CD8-positive, alpha-beta memory T cell (primary cell): ENCODE measurements around the gene RNASEH2A. TPM values are rescaled to one million over a fixed set of nuclear protein-coding genes. Genes with fewer than 3 reads are reported as not detected.
A peak's percentile ranks its signal among the peaks of the same experiment; 100 is the strongest.

Experiments used
- CTCF ChIA-PET: fragments of 350-600 bp; sonication (Branson Sonifier 250); formaldehyde crosslinking; loops from one replicate; lab custom pipeline; 2021; ENCODE audit warnings: antibody characterized with exemption; lab: Charles Lee
- POLR2A ChIA-PET: fragments of 350-600 bp; sonication (Branson Sonifier 250); formaldehyde crosslinking; loops from one replicate; lab custom pipeline; 2021; ENCODE audit warnings: antibody characterized with exemption; lab: Charles Lee
- DNase-seq, 5 donors: peaks; one replicate each; pipeline versions ENCODE4 v3.0.0 to v3.0.0-alpha.2; 2020 to 2022; ENCODE audit warnings: mixed read lengths in 1 of 5
- H3K27ac ChIP-seq: one replicate; pipeline ENCODE4 v1.7.0; 2013; ENCODE audit warnings: low read depth, mild to moderate bottlenecking, low read length, moderate library complexity
- H3K27me3 ChIP-seq: 2 replicates; pipeline ENCODE4 v1.7.0; 2013; ENCODE audit warnings: low read length, mild to moderate bottlenecking; ENCODE audit not compliant: insufficient read depth, poor library complexity, severe bottlenecking
- H3K36me3 ChIP-seq: 2 replicates; pipeline ENCODE4 v1.7.0; 2013; ENCODE audit warnings: mild to moderate bottlenecking, low read length, moderate library complexity; ENCODE audit not compliant: insufficient read depth
- H3K4me1 ChIP-seq: 2 replicates; pipeline ENCODE4 v1.7.0; 2013; ENCODE audit warnings: mild to moderate bottlenecking, low read length, moderate library complexity; ENCODE audit not compliant: insufficient read depth
- H3K4me3 ChIP-seq: 2 replicates; pipeline ENCODE4 v1.7.0; 2013; ENCODE audit warnings: mild to moderate bottlenecking, low read length
- H3K9me3 ChIP-seq: 2 replicates; pipeline ENCODE4 v1.7.0; 2013; ENCODE audit warnings: mild to moderate bottlenecking, low read length
- H3K27ac Mint-ChIP-seq, 8 donors: one replicate each; pipeline ENCODE4 v1.8.0; 2020 to 2021; ENCODE audit warnings: mixed read lengths in 8 of 8, mild to moderate bottlenecking in 6 of 8, inconsistent platforms in 3 of 8, moderate library complexity in 3 of 8
- H3K27me3 Mint-ChIP-seq, 2 donors: one replicate each; pipeline ENCODE4 v1.8.0; 2020 to 2021; ENCODE audit warnings: mixed read lengths in 2 of 2, mild to moderate bottlenecking in 1 of 2, moderate library complexity in 1 of 2
- H3K36me3 Mint-ChIP-seq, 3 donors: one replicate each; pipeline ENCODE4 v1.8.0; 2020 to 2021; ENCODE audit warnings: mixed read lengths in 3 of 3, inconsistent platforms in 1 of 3, mild to moderate bottlenecking in 1 of 3
- H3K4me1 Mint-ChIP-seq, 3 donors: one replicate each; pipeline ENCODE4 v1.8.0; 2020 to 2021; ENCODE audit warnings: mixed read lengths in 3 of 3, inconsistent platforms in 1 of 3, mild to moderate bottlenecking in 1 of 3
- H3K4me3 Mint-ChIP-seq, 7 donors: one replicate each; pipeline ENCODE4 v1.8.0; 2020 to 2021; ENCODE audit warnings: mixed read lengths in 7 of 7, mild to moderate bottlenecking in 6 of 7, moderate library complexity in 4 of 7, inconsistent platforms in 2 of 7
- H3K9me3 Mint-ChIP-seq, 5 donors: one replicate each; pipeline ENCODE4 v1.8.0; 2020 to 2022; ENCODE audit warnings: mixed read lengths in 5 of 5, mild to moderate bottlenecking in 3 of 5, moderate library complexity in 2 of 5, inconsistent platforms in 1 of 5
- polyA plus RNA-seq: library from polyadenylated mRNA; unstranded; fragments of 300-500 nt; fragmentation: Illumina TruSeq; gene quantifications from one replicate; pipeline ENCODE4 v1.2.3, GENCODE V29; 2021
- total RNA-seq, 2 experiments: library from RNA; stranded (reverse); gene quantifications; one replicate each; pipeline ENCODE4 v1.2.3, GENCODE V29; 2021

The RNASEH2A gene
- total and polyA plus RNA-seq, 3 experiments from 2014 or later: 24.1 to 62.4 (median 51.5) TPM

- peak overlapping the region; percentile 92 for H3K4me3 ChIP-seq
- no peaks in the 10 kb centered on the region for H3K36me3 ChIP-seq
- peak overlapping the region; percentile 78 to 98 (median 94) for H3K27ac Mint-ChIP-seq
- peak overlapping the region; percentile 61 for H3K27ac ChIP-seq
- H3K4me1 Mint-ChIP-seq: peaks cover 27 to 51% (median 30%) of the 10 kb centered on the region in 3 donors
- H3K4me3 Mint-ChIP-seq: peak overlapping the region; percentile 81 to 94 (median 85)
- ChIA-PET POLR2A (interaction anchor here (0.9 to 3.6 kb wide), 4 partner anchors 11 to 21 kb away, joined by 3 to 167 read pairs (median 8); partner anchors contain the start of gene JUNB), CTCF (interaction anchor here (1.0 to 16.3 kb wide), 11 partner anchors 9 to 108 kb away, joined by 3 to 483 read pairs (median 5); partner anchors contain the start of genes JUNB, PRDX2, RNASEH2A and THSD8)
- peaks cover 39% of the 10 kb centered on the region for H3K4me1 ChIP-seq
- peaks cover 0 to 2% of the 10 kb centered on the region in 2 donors for H3K27me3 Mint-ChIP-seq
- H3K36me3 Mint-ChIP-seq: peaks cover 0 to 1% (median 0%) of the 10 kb centered on the region in 3 donors
- no peaks in the 10 kb centered on the region for H3K9me3 Mint-ChIP-seq
- H3K9me3 ChIP-seq: no peaks in the 10 kb centered on the region
- peak; percentile 74 to 86 (median 78) for DNase-seq
- no peaks in the 10 kb centered on the region for H3K27me3 ChIP-seq
Observed at GRCh38 chr19:12777217-12778016, 29.0 kb upstream of the RNASEH2A start.

- Mint-ChIP-seq H3K4me1 (peaks cover 27 to 51% (median 30%) of the 10 kb centered on the region in 3 donors), H3K4me3 (peak overlapping the region; percentile 81 to 94 (median 85)), H3K27me3 (peaks cover 0 to 2% of the 10 kb centered on the region in 2 donors), H3K27ac (peak overlapping the region; percentile 78 to 98 (median 94)), H3K9me3 (no peaks in the 10 kb centered on the region), H3K36me3 (peaks cover 0 to 1% (median 0%) of the 10 kb centered on the region in 3 donors)
- POLR2A ChIA-PET: interaction anchor here (0.6 to 3.6 kb wide), 5 partner anchors 11 to 165 kb away, joined by 3 to 167 read pairs (median 5); partner anchors contain the start of gene JUNB
- no peaks in the 10 kb centered on the region for H3K9me3 ChIP-seq
- peak overlapping the region; percentile 92 for H3K4me3 ChIP-seq
- peak overlapping the region; percentile 61 for H3K27ac ChIP-seq
- DNase-seq: peak in 3 of 5 donors; percentile 32 to 65 (median 56)
- no peaks in the 10 kb centered on the region for H3K27me3 ChIP-seq
- H3K36me3 ChIP-seq: no peaks in the 10 kb centered on the region
- H3K4me1 ChIP-seq: peaks cover 46% of the 10 kb centered on the region
- CTCF ChIA-PET: interaction anchor here (0.9 to 16.3 kb wide), 8 partner anchors 9 to 106 kb away, joined by 3 to 483 read pairs (median 16); partner anchors contain the start of genes JUNB, PRDX2, RNASEH2A and THSD8
Observed at GRCh38 chr19:12778017-12778904, 28.1 kb upstream of the RNASEH2A start.

DNA sequence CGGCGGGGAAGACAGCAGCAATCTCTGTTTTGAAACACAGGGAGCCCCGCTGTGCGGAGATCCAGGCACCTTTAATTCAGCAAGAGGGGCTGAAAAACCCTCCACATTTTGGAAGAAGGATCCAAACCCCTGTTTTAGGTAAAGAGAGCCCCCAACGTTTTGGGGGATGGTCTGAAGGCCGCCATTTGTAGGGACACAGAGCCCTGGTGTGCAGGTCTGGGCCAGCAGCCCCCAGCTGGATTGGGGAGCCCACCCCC, 27.6 kb upstream of the RNASEH2A start:
- H3K27ac ChIP-seq: peak overlapping the region; percentile 61
- peaks cover 0 to 1% (median 0%) of the 10 kb centered on the region in 3 donors for H3K36me3 Mint-ChIP-seq
- no peaks in the 10 kb centered on the region for H3K9me3 Mint-ChIP-seq
- peaks cover 32 to 46% (median 34%) of the 10 kb centered on the region in 3 donors for H3K4me1 Mint-ChIP-seq
- H3K4me3 Mint-ChIP-seq: peak overlapping the region; percentile 81 to 94 (median 85)
- DNase-seq: no peak
- H3K27ac Mint-ChIP-seq: peak overlapping the region; percentile 78 to 98 (median 94)
- peaks cover 0 to 2% of the 10 kb centered on the region in 2 donors for H3K27me3 Mint-ChIP-seq
- H3K4me3 ChIP-seq: peak overlapping the region; percentile 92
- ChIA-PET POLR2A (interaction anchor here (0.6 to 3.6 kb wide), 3 partner anchors 10 to 164 kb away, joined by 4 to 167 read pairs (median 10); partner anchors contain the start of gene JUNB), CTCF (interaction anchor here (0.9 to 16.3 kb wide), 5 partner anchors 9 to 107 kb away, joined by 4 to 483 read pairs (median 35); partner anchors contain the start of genes JUNB, PRDX2 and THSD8)
- no peaks in the 10 kb centered on the region for H3K36me3 ChIP-seq
- H3K27me3 ChIP-seq: no peaks in the 10 kb centered on the region
- H3K4me1 ChIP-seq: peaks cover 51% of the 10 kb centered on the region
- no peaks in the 10 kb centered on the region for H3K9me3 ChIP-seq

- Mint-ChIP-seq H3K4me1 (peaks cover 32 to 45% (median 34%) of the 10 kb centered on the region in 3 donors), H3K4me3 (peak overlapping the region; percentile 37 to 86 (median 59)), H3K9me3 (no peaks in the 10 kb centered on the region), H3K36me3 (peaks cover 0 to 1% (median 0%) of the 10 kb centered on the region in 3 donors), H3K27ac (peak overlapping the region; percentile 39 to 98 (median 83)), H3K27me3 (peaks cover 0 to 2% of the 10 kb centered on the region in 2 donors)
- ChIA-PET CTCF (interaction anchor here (0.9 to 16.3 kb wide), 5 partner anchors 8 to 107 kb away, joined by 4 to 483 read pairs (median 35); partner anchors contain the start of genes JUNB, PRDX2 and THSD8), POLR2A (interaction anchor here (3.6 kb wide), 1 partner anchor 15 kb away, joined by 167 read pairs; the partner anchor contains the start of gene JUNB)
- peak overlapping the region; percentile 61 for H3K27ac ChIP-seq
- no peaks in the 10 kb centered on the region for H3K36me3 ChIP-seq
- H3K4me1 ChIP-seq: peaks cover 57% of the 10 kb centered on the region
- no peak for DNase-seq
- no peaks in the 10 kb centered on the region for H3K9me3 ChIP-seq
- no peaks in the 10 kb centered on the region for H3K27me3 ChIP-seq
- peak overlapping the region; percentile 92 for H3K4me3 ChIP-seq
Observed at GRCh38 chr19:12779162-12779993, 27.0 kb upstream of the RNASEH2A start.

GRCh38 chr19:12782174-12782423, 24.3 kb upstream of the RNASEH2A start:
- H3K4me3 ChIP-seq: peak overlapping the region; percentile 55
- CTCF ChIA-PET: interaction anchor here (1.6 to 16.3 kb wide), 2 partner anchors 15 to 16 kb away, joined by 6 to 483 read pairs; partner anchors contain the start of genes JUNB, PRDX2 and THSD8
- DNase-seq: peak in 1 of 5 donors; percentile 98
- peaks cover 31 to 43% (median 32%) of the 10 kb centered on the region in 3 donors for H3K4me1 Mint-ChIP-seq
- H3K27ac ChIP-seq: peak overlapping the region; percentile 84
- H3K4me1 ChIP-seq: peaks cover 70% of the 10 kb centered on the region
- H3K9me3 Mint-ChIP-seq: no peaks in the 10 kb centered on the region
- peak overlapping the region; percentile 77 to 93 (median 85) for H3K4me3 Mint-ChIP-seq
- H3K9me3 ChIP-seq: no peaks in the 10 kb centered on the region
- no peaks in the 10 kb centered on the region for H3K27me3 ChIP-seq
- POLR2A ChIA-PET: interaction anchor here (0.5 to 2.7 kb wide), 7 partner anchors 10 to 231 kb away, joined by 3 to 140 read pairs (median 3); partner anchors contain the start of gene JUNB
- peaks cover 0 to 2% of the 10 kb centered on the region in 2 donors for H3K27me3 Mint-ChIP-seq
- peak overlapping the region in 7 of 8 donors; percentile 96 to 100 (median 98) for H3K27ac Mint-ChIP-seq
- no peaks in the 10 kb centered on the region for H3K36me3 ChIP-seq
- H3K36me3 Mint-ChIP-seq: peaks cover 0 to 1% (median 0%) of the 10 kb centered on the region in 3 donors

GRCh38 chr19:12782424-12783290, 23.7 kb upstream of the RNASEH2A start:
- peak overlapping the region; percentile 77 to 93 (median 85) for H3K4me3 Mint-ChIP-seq
- Histone ChIP-seq H3K27ac (peak overlapping the region; percentile 84), H3K4me3 (peak overlapping the region; percentile 64)

More at GRCh38 chr19:12782424-12783290, 23.7 kb upstream of the RNASEH2A start:
- Mint-ChIP-seq H3K4me1 (peaks cover 26 to 38% (median 28%) of the 10 kb centered on the region in 3 donors), H3K27ac (peak overlapping the region in 7 of 8 donors; percentile 96 to 100 (median 98)), H3K9me3 (no peaks in the 10 kb centered on the region), H3K27me3 (peaks cover 0 to 2% of the 10 kb centered on the region in 2 donors), H3K36me3 (peaks cover 0 to 1% (median 0%) of the 10 kb centered on the region in 3 donors)
- peak in 4 of 5 donors; percentile 92 to 99 (median 95) for DNase-seq
- no peaks in the 10 kb centered on the region for H3K9me3 ChIP-seq
- no peaks in the 10 kb centered on the region for H3K36me3 ChIP-seq
- ChIA-PET CTCF (interaction anchor here (1.1 to 16.3 kb wide), 3 partner anchors 8 to 17 kb away, joined by 3 to 483 read pairs (median 6); partner anchors contain the start of genes JUNB, PRDX2 and THSD8), POLR2A (interaction anchor here (0.5 to 2.7 kb wide), 8 partner anchors 9 to 232 kb away, joined by 3 to 140 read pairs (median 3); partner anchors contain the start of genes JUNB and THSD8)
- no peaks in the 10 kb centered on the region for H3K27me3 ChIP-seq
- peaks cover 66% of the 10 kb centered on the region for H3K4me1 ChIP-seq
